K562 (cell line): ENCODE results near the gene FANCG. TPM values are rescaled to one million over a fixed set of nuclear protein-coding genes. Genes with fewer than 3 reads are reported as not detected.

Source experiments
- BCL6 ChIP-seq: fragments of 250-450 bp; sonication (Bioruptor Pico); IDR thresholded peaks from 2 replicates; pipeline ENCODE4 v1.4.0; 2020
- CHD7 ChIP-seq: fragments of 200-600 bp; sonication (generic); IDR thresholded peaks from one replicate; pipeline ENCODE4 v1.6.1; 2012; ENCODE audit warnings: mild to moderate bottlenecking, low read depth, low read length, inconsistent platforms
- ESRRA ChIP-seq: fragments of 450-650 bp; IDR thresholded peaks from 2 replicates; pipeline ENCODE4 v1.6.1; 2014; ENCODE audit warnings: low read depth, mild to moderate bottlenecking, moderate library complexity, borderline replicate concordance
- GATA2 ChIP-seq: sonication (generic); formaldehyde crosslinking; IDR thresholded peaks from 2 replicates; pipeline ENCODE4 v1.4.0; 2020; ENCODE audit warnings: mild to moderate bottlenecking, missing genetic modification reagents
- GATAD2A ChIP-seq: fragments of 450-650 bp; IDR thresholded peaks from 2 replicates; pipeline ENCODE4 v1.6.1; 2017
- SMAD1 ChIP-seq: fragments of 150-350 bp; IDR thresholded peaks from 2 replicates; pipeline ENCODE4 v1.6.1; 2014; ENCODE audit warnings: low read length, low read depth; ENCODE audit not compliant: partially characterized antibody
- TAF9B ChIP-seq: fragments of 450-650 bp; IDR thresholded peaks from 2 replicates; pipeline ENCODE4 v1.6.1; 2018; ENCODE audit warnings: mild to moderate bottlenecking; ENCODE audit not compliant: partially characterized antibody
- ZNF12 ChIP-seq: sonication (generic); formaldehyde crosslinking; IDR thresholded peaks from 2 replicates; pipeline ENCODE4 v1.4.0; 2020; ENCODE audit warnings: mild to moderate bottlenecking, missing genetic modification reagents
- polyA plus RNA-seq, 8 experiments: library from polyadenylated mRNA; depleted of rRNA in 4 of 8; stranded (reverse) in 5 of 8; unstranded in 3 of 8; fragments of >200 nt; fragmentation: Nextera tagmentation in 2 of 8; fragmentation: Illumina TruSeq in 1 of 8; extraction: Ambion mirVana in 2 of 8; extraction: Trizol in 1 of 8; gene quantifications; 2 replicates each; pipeline versions ENCODE4 v1.2.1 to v1.2.3, GENCODE V29; 2011 to 2014; ENCODE audit warnings: inconsistent platforms in 1 of 8, missing spikeins in 1 of 8
- total RNA-seq, 7 experiments: library from RNA; depleted of rRNA in 6 of 7; stranded (reverse); fragments of >200 nt in 6 of 7; fragmentation: Illumina TruSeq in 2 of 7; extraction: Trizol in 2 of 7; gene quantifications; 2 replicates each; pipeline versions ENCODE4 v1.2.1 to v1.2.3, GENCODE V29; 2011 to 2021; ENCODE audit warnings: low replicate concordance in 1 of 7
- TF ChIP-seq, protein P1 (sequence below): sonication (generic); formaldehyde crosslinking; IDR thresholded peaks from 2 replicates; pipeline ENCODE4 v1.8.1; 2023; ENCODE audit warnings: mild to moderate bottlenecking, missing genetic modification reagents, moderate library complexity
- TF ChIP-seq, protein P2 (sequence below): IDR thresholded peaks from 3 replicates; pipeline ENCODE4 v1.6.1; 2011; ENCODE audit warnings: borderline replicate concordance, mild to moderate bottlenecking, moderate library complexity; ENCODE audit not compliant: insufficient read length; ENCODE audit errors: extremely low read depth

Gene FANCG
- total and polyA plus RNA-seq, 9 of the 15 experiments (the other 6 are each of a cell fraction or from before 2014, with no cell fraction given) = 7.5 to 43.9 (median 31.0) TPM

GRCh38 chr9:35115680-35116538 lies 36.2 kb upstream of the FANCG start, which contains the start of gene ATOSB (continued):
- TF ChIP-seq CHD7 (no peak), GATA2 (CRISPR knock-in tag) (no peak), ZNF12 (CRISPR knock-in tag) (no peak), TAF9B (no peak), SMAD1 (no peak), ESRRA (no peak), GATAD2A (peak; percentile 45; the same call in 1 of the 2 replicates), BCL6 (no peak)
- TF ChIP-seq, protein P1, sequence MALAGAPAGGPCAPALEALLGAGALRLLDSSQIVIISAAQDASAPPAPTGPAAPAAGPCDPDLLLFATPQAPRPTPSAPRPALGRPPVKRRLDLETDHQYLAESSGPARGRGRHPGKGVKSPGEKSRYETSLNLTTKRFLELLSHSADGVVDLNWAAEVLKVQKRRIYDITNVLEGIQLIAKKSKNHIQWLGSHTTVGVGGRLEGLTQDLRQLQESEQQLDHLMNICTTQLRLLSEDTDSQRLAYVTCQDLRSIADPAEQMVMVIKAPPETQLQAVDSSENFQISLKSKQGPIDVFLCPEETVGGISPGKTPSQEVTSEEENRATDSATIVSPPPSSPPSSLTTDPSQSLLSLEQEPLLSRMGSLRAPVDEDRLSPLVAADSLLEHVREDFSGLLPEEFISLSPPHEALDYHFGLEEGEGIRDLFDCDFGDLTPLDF = no peak
- TF ChIP-seq, protein P2, sequence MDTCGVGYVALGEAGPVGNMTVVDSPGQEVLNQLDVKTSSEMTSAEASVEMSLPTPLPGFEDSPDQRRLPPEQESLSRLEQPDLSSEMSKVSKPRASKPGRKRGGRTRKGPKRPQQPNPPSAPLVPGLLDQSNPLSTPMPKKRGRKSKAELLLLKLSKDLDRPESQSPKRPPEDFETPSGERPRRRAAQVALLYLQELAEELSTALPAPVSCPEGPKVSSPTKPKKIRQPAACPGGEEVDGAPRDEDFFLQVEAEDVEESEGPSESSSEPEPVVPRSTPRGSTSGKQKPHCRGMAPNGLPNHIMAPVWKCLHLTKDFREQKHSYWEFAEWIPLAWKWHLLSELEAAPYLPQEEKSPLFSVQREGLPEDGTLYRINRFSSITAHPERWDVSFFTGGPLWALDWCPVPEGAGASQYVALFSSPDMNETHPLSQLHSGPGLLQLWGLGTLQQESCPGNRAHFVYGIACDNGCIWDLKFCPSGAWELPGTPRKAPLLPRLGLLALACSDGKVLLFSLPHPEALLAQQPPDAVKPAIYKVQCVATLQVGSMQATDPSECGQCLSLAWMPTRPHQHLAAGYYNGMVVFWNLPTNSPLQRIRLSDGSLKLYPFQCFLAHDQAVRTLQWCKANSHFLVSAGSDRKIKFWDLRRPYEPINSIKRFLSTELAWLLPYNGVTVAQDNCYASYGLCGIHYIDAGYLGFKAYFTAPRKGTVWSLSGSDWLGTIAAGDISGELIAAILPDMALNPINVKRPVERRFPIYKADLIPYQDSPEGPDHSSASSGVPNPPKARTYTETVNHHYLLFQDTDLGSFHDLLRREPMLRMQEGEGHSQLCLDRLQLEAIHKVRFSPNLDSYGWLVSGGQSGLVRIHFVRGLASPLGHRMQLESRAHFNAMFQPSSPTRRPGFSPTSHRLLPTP = no peak
